A673 (cell line): ENCODE data around the gene ADAMTSL1. TPM values are rescaled to one million over a fixed set of nuclear protein-coding genes. Genes with fewer than 3 reads are reported as not detected.

ENCODE experiments used
- BruUV-seq: library from RNA; stranded (reverse); fragments of 400-500 nt; replicated peaks from 2 replicates; lab custom pipeline; 2021; lab: Mats Ljungman, UMichigan
- CTCF ChIA-PET: fragments of 300-600 bp; sonication (Branson Sonifier 250); formaldehyde crosslinking; loops from one replicate; lab custom pipeline; 2022; ENCODE audit warnings: antibody characterized with exemption; lab: Charles Lee
- POLR2A ChIA-PET: fragments of 300-600 bp; sonication (Branson Sonifier 250); formaldehyde crosslinking; loops from one replicate; lab custom pipeline; 2022; ENCODE audit warnings: antibody characterized with exemption; ENCODE audit not compliant: low non-redundant PET; lab: Charles Lee
- DNase-seq: peaks from one replicate; pipeline ENCODE4 v3.0.0-alpha.2; 2015; ENCODE audit warnings: low spot score
- H3K27ac ChIP-seq: fragments of 200-600 bp; sonication (generic); 2 replicates; pipeline ENCODE4 v1.5.1; 2016; ENCODE audit warnings: mixed run types, low read depth, mild to moderate bottlenecking, mixed read lengths, antibody characterized with exemption, low read length; ENCODE audit not compliant: poor library complexity, severe bottlenecking
- H3K27me3 ChIP-seq: fragments of 200-600 bp; sonication (generic); replicated peaks from 2 replicates; pipeline ENCODE4 v1.6.1; 2017; ENCODE audit warnings: mixed run types, low read depth, mild to moderate bottlenecking, mixed read lengths, antibody characterized with exemption, low read length; ENCODE audit not compliant: insufficient read depth, poor library complexity
- H3K36me3 ChIP-seq: fragments of 200-600 bp; sonication (generic); 2 replicates; pipeline ENCODE4 v1.6.1; 2016; ENCODE audit warnings: mixed run types, mild to moderate bottlenecking, mixed read lengths, antibody characterized with exemption, low read length; ENCODE audit not compliant: insufficient read depth, poor library complexity, severe bottlenecking
- H3K4me1 ChIP-seq: fragments of 200-600 bp; sonication (generic); 2 replicates; pipeline ENCODE4 v1.6.1; 2017; ENCODE audit warnings: mixed run types, mild to moderate bottlenecking, mixed read lengths, antibody characterized with exemption, low read length; ENCODE audit not compliant: insufficient read depth, poor library complexity, severe bottlenecking
- H3K4me3 ChIP-seq: fragments of 200-600 bp; sonication (generic); 2 replicates; pipeline ENCODE4 v1.5.1; 2016; ENCODE audit warnings: low read depth, mixed run types, mild to moderate bottlenecking, mixed read lengths, low read length; ENCODE audit not compliant: poor library complexity, severe bottlenecking
- H3K9me3 ChIP-seq: fragments of 200-600 bp; sonication (generic); 2 replicates; pipeline ENCODE4 v1.6.1; 2016; ENCODE audit warnings: mixed run types, low read depth, mild to moderate bottlenecking, mixed read lengths, antibody characterized with exemption, low read length; ENCODE audit not compliant: poor library complexity, severe bottlenecking
- CTCF ChIP-seq: fragments of 300-800, 200-600 bp; sonication (generic); conservative IDR thresholded peaks from 2 replicates; pipeline ENCODE4 v1.5.1; 2017; ENCODE audit warnings: low read depth, mild to moderate bottlenecking, antibody characterized with exemption, low read length, moderate library complexity, mixed read lengths
- EZH2 ChIP-seq: fragments of 200-600 bp; sonication (generic); IDR thresholded peaks from 2 replicates; pipeline ENCODE4 v1.6.1; 2017; ENCODE audit warnings: borderline replicate concordance, low read depth, mild to moderate bottlenecking, mixed read lengths, antibody characterized with exemption, low read length; ENCODE audit not compliant: poor library complexity, severe bottlenecking
- intact Hi-C: fragments of 100-400 bp; cut with micrococcal nuclease; formaldehyde crosslinking; loops from one replicate; pipeline ENCODE4 v1.10.0; 2022; ENCODE audit not compliant: unreplicated experiment
- total RNA-seq: library from RNA; stranded (reverse); gene quantifications from 2 replicates; pipeline ENCODE4 v1.2.3, GENCODE V29; 2021

Gene ADAMTSL1
- total RNA-seq, 1 experiment from 2014 or later: not detected

- BruUV-seq: no TSS peak
- Histone ChIP-seq H3K9me3 (no peaks in the 10 kb centered on the region), H3K4me1 (no peaks in the 10 kb centered on the region), H3K36me3 (no peaks in the 10 kb centered on the region), H3K27me3 (no peaks in the 10 kb centered on the region), H3K4me3 (no peak overlapping the region), H3K27ac (no peak overlapping the region)
- ChIA-PET POLR2A (no interaction called here), CTCF (no interaction called here)
- intact Hi-C loops: no loop called here
- no peak for DNase-seq
- TF ChIP-seq CTCF (no peak), EZH2 (no peak)
These were observed 26.0 kb downstream of the ADAMTSL1 start for GRCh38 chr9:18499980-18500379.

GRCh38 chr9:18500451-18500850 lies 26.5 kb downstream of the ADAMTSL1 start:
- no TSS peak for BruUV-seq
- intact Hi-C loops: no loop called here
- Histone ChIP-seq H3K4me1 (no peaks in the 10 kb centered on the region), H3K4me3 (no peak overlapping the region), H3K36me3 (no peaks in the 10 kb centered on the region), H3K9me3 (no peaks in the 10 kb centered on the region), H3K27me3 (no peaks in the 10 kb centered on the region), H3K27ac (no peak overlapping the region)
- CTCF ChIA-PET: no interaction called here
- POLR2A ChIA-PET: no interaction called here
- no peak for DNase-seq
- no peak for TF ChIP-seq CTCF
- TF ChIP-seq EZH2: no peak

GRCh38 chr9:18501949-18502348 lies 28.0 kb downstream of the ADAMTSL1 start:
- no peak for TF ChIP-seq CTCF
- TF ChIP-seq EZH2: no peak
- no TSS peak for BruUV-seq
- ChIA-PET POLR2A (no interaction called here), CTCF (no interaction called here)
- Histone ChIP-seq H3K27me3 (no peaks in the 10 kb centered on the region), H3K4me3 (no peak overlapping the region), H3K36me3 (no peaks in the 10 kb centered on the region), H3K4me1 (no peaks in the 10 kb centered on the region), H3K9me3 (no peaks in the 10 kb centered on the region), H3K27ac (no peak overlapping the region)
- no peak for DNase-seq
- intact Hi-C loops: no loop called here
